ENCODE results near the gene GBGT1.
"Not testable (repeated sequence)": the region's sequence is repeated elsewhere in the genome, so short reads cannot be mapped to it uniquely, and the experiment has no call there.

DNA sequence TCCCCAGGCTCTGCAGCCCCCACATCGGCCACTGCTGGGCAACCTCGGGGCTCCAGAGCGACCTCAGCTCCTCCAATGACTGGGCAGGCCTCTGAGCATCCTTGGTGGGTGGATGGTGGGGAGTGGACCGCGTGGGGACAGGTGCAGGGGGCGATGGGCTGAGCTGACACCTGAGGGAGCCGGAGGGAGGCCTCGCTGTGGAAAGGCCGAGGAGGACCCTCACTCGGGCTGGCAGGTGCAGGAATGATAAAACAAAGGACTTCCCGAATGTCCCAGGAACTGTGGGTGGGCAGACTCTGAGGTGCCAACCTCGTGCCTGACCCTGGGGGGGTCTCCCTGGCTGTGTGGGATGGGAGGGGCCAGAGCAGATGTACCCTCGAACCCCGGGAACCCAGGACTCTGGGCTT lies 41.8 kb upstream of the GBGT1 start:
- TF ChIP-seq, protein P1, sequence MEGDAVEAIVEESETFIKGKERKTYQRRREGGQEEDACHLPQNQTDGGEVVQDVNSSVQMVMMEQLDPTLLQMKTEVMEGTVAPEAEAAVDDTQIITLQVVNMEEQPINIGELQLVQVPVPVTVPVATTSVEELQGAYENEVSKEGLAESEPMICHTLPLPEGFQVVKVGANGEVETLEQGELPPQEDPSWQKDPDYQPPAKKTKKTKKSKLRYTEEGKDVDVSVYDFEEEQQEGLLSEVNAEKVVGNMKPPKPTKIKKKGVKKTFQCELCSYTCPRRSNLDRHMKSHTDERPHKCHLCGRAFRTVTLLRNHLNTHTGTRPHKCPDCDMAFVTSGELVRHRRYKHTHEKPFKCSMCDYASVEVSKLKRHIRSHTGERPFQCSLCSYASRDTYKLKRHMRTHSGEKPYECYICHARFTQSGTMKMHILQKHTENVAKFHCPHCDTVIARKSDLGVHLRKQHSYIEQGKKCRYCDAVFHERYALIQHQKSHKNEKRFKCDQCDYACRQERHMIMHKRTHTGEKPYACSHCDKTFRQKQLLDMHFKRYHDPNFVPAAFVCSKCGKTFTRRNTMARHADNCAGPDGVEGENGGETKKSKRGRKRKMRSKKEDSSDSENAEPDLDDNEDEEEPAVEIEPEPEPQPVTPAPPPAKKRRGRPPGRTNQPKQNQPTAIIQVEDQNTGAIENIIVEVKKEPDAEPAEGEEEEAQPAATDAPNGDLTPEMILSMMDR (conservative IDR thresholded peaks at IDR 0.05; ENCODE audit: low read depth, low read length), result not testable (repeated sequence)
- TF ChIP-seq CHD1 (IDR thresholded peaks at IDR 0.05; ENCODE audit: low read depth, low read length); RFX5 (IDR thresholded peaks at IDR 0.05; ENCODE audit: low read depth, low read length); SMC3 (IDR thresholded peaks at IDR 0.05; ENCODE audit: low read depth, low read length); POLR2A (IDR thresholded peaks at IDR 0.05; ENCODE audit: low read depth, low read length); RCOR1 (IDR thresholded peaks at IDR 0.05; ENCODE audit: insufficient replicate concordance, low read length); NFE2L2 (IDR thresholded peaks at IDR 0.05; ENCODE audit: low read depth, low read length); FOS (IDR thresholded peaks at IDR 0.05; ENCODE audit: low read depth, low read length); MAZ (IDR thresholded peaks at IDR 0.05; ENCODE audit: borderline replicate concordance, low read depth, low read length); RAD21 (IDR thresholded peaks at IDR 0.05; ENCODE audit: low read length); CEBPB (IDR thresholded peaks at IDR 0.05; ENCODE audit: low read depth, low read length): not testable (repeated sequence)
- TF ChIP-seq, protein P2, sequence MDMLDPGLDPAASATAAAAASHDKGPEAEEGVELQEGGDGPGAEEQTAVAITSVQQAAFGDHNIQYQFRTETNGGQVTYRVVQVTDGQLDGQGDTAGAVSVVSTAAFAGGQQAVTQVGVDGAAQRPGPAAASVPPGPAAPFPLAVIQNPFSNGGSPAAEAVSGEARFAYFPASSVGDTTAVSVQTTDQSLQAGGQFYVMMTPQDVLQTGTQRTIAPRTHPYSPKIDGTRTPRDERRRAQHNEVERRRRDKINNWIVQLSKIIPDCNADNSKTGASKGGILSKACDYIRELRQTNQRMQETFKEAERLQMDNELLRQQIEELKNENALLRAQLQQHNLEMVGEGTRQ (IDR thresholded peaks at IDR 0.05; ENCODE audit: low read depth, low read length), result not testable (repeated sequence)
